SK-N-SH treated with all-trans-retinoic acid at 6 μM for 48 hours (cell line): ENCODE results near the gene OTUD5.

Experiments used
- ATAC-seq: fragments of 200-7000 bp; cut with Tn5 transposase; 3 replicates; pipeline ENCODE4 v1.9.1; 2020; ENCODE audit warnings: mild to moderate bottlenecking, moderate library complexity
- ARNTL ChIP-seq: fragments of 450-650 bp; formaldehyde crosslinking; IDR thresholded peaks from 2 replicates; pipeline ENCODE4 v1.5.0; 2020; ENCODE audit warnings: low read depth, mild to moderate bottlenecking, moderate library complexity, borderline replicate concordance
- BACH2 ChIP-seq: fragments of 250-450 bp; sonication (Bioruptor Pico); IDR thresholded peaks from 2 replicates; pipeline ENCODE4 v1.9.0; 2021; ENCODE audit warnings: mild to moderate bottlenecking, borderline replicate concordance
- CSDC2 ChIP-seq: fragments of 250-450 bp; sonication (Bioruptor Pico); IDR thresholded peaks from 2 replicates; pipeline ENCODE4 v1.5.0; 2020; ENCODE audit warnings: mild to moderate bottlenecking, moderate library complexity
- CSRNP3 ChIP-seq: fragments of 250-450 bp; sonication (Bioruptor Pico); IDR thresholded peaks from 2 replicates; pipeline ENCODE4 v1.5.1; 2021; ENCODE audit warnings: mild to moderate bottlenecking, moderate library complexity
- GLIS3 ChIP-seq: fragments of 250-450 bp; sonication (Bioruptor Pico); IDR thresholded peaks from 2 replicates; pipeline ENCODE4 v1.5.0; 2020; ENCODE audit warnings: mild to moderate bottlenecking, moderate library complexity
- OSR1 ChIP-seq: fragments of 250-450 bp; sonication (Bioruptor Pico); IDR thresholded peaks from 2 replicates; pipeline ENCODE4 v1.8.0; 2022; ENCODE audit warnings: moderate library complexity, mild to moderate bottlenecking, inconsistent platforms
- PATZ1 ChIP-seq: fragments of 250-450 bp; sonication (Bioruptor Pico); IDR thresholded peaks from 2 replicates; pipeline ENCODE4 v1.8.0; 2020; ENCODE audit warnings: mild to moderate bottlenecking, moderate library complexity, borderline replicate concordance
- POU6F1 ChIP-seq: fragments of 250-450 bp; sonication (Bioruptor Pico); IDR thresholded peaks from 2 replicates; pipeline ENCODE4 v1.8.0; 2021; ENCODE audit warnings: low read depth, mild to moderate bottlenecking, moderate library complexity, borderline replicate concordance
- PPARA ChIP-seq: fragments of 250-450 bp; sonication (Bioruptor Pico); IDR thresholded peaks from 2 replicates; pipeline ENCODE4 v1.5.0; 2020; ENCODE audit warnings: mild to moderate bottlenecking, borderline replicate concordance
- RARB ChIP-seq: fragments of 250-450 bp; sonication (Bioruptor Pico); IDR thresholded peaks from 2 replicates; pipeline ENCODE4 v1.8.0; 2021; ENCODE audit warnings: mild to moderate bottlenecking, moderate library complexity
- TCF4 ChIP-seq: fragments of 250-450 bp; sonication (Bioruptor Pico); IDR thresholded peaks from 2 replicates; pipeline ENCODE4 v1.8.0; 2021; ENCODE audit warnings: mild to moderate bottlenecking, moderate library complexity, borderline replicate concordance
- TOX ChIP-seq: fragments of 250-450 bp; sonication (Bioruptor Pico); IDR thresholded peaks from 2 replicates; pipeline ENCODE4 v1.8.0; 2021; ENCODE audit warnings: mild to moderate bottlenecking, moderate library complexity, borderline replicate concordance
- ZC3H10 ChIP-seq: fragments of 250-450 bp; sonication (Bioruptor Pico); IDR thresholded peaks from 2 replicates; pipeline ENCODE4 v1.5.1; 2021; ENCODE audit warnings: mild to moderate bottlenecking, moderate library complexity
- ZFP3 ChIP-seq: fragments of 250-450 bp; sonication (Bioruptor Pico); IDR thresholded peaks from 2 replicates; pipeline ENCODE4 v1.5.0; 2020; ENCODE audit warnings: mild to moderate bottlenecking, moderate library complexity
- ZFP30 ChIP-seq: fragments of 450-650 bp; formaldehyde crosslinking; IDR thresholded peaks from 2 replicates; pipeline ENCODE4 v1.5.0; 2022; ENCODE audit warnings: mild to moderate bottlenecking, moderate library complexity
- ZNF565 ChIP-seq: fragments of 450-650 bp; formaldehyde crosslinking; conservative IDR thresholded peaks from 2 replicates; pipeline ENCODE4 v1.5.0; 2020; ENCODE audit warnings: low read depth, mild to moderate bottlenecking, moderate library complexity
- ZNF70 ChIP-seq: fragments of 450-650 bp; formaldehyde crosslinking; IDR thresholded peaks from 2 replicates; pipeline ENCODE4 v1.5.0; 2020; ENCODE audit warnings: mild to moderate bottlenecking, moderate library complexity
- TF ChIP-seq, protein P1 (sequence below): fragments of 250-450 bp; sonication (Bioruptor Pico); IDR thresholded peaks from 2 replicates; pipeline ENCODE4 v1.5.0; 2020; ENCODE audit warnings: mild to moderate bottlenecking, moderate library complexity
- TF ChIP-seq, protein P2 (sequence below): fragments of 250-450 bp; sonication (Bioruptor Pico); IDR thresholded peaks from 2 replicates; pipeline ENCODE4 v1.5.1; 2020; ENCODE audit warnings: low read depth, mild to moderate bottlenecking, moderate library complexity

The OTUD5 gene

DNA sequence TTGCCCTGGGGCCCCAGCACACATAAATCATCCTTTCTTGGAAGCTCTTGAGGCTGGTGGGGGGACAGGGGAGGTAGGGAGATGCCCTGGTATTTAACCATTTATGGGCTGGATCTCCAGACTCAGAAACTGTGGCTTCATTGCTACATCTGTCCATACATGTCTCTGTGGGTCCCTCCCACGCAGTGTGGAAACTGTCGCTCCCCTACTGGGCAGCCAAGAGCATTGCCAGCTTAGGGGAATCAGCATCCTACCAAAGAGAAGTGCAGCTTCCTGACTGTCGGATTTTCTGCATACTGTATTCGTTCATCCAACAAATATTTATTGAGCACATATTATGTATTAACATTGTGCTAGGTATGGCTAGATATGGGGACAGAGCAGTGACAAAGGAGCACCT lies 41.0 kb upstream of the OTUD5 start:
- no peak for ATAC-seq

GRCh38 chrX:48997865-48998264 lies 40.5 kb upstream of the OTUD5 start:
- no peak for ATAC-seq
- no peak for TF ChIP-seq ZC3H10 (CRISPR knock-in tag)
- no peak for TF ChIP-seq RARB
- TF ChIP-seq ZNF70 (CRISPR knock-in tag) = no peak
- TF ChIP-seq PATZ1 (CRISPR knock-in tag) = no peak
- no peak for TF ChIP-seq ARNTL (CRISPR knock-in tag)
- TF ChIP-seq GLIS3 (CRISPR knock-in tag) = no peak
- TF ChIP-seq CSDC2 (CRISPR knock-in tag) = no peak
- TF ChIP-seq BACH2 (CRISPR knock-in tag) = no peak
- no peak for TF ChIP-seq CSRNP3 (CRISPR knock-in tag)
- TF ChIP-seq PPARA (CRISPR knock-in tag) = no peak
- no peak for TF ChIP-seq TCF4 (CRISPR knock-in tag)
- TF ChIP-seq OSR1 (CRISPR knock-in tag) = no peak
- TF ChIP-seq ZFP3 (CRISPR knock-in tag) = no peak
- no peak for TF ChIP-seq TOX (CRISPR knock-in tag)
- TF ChIP-seq POU6F1 (CRISPR knock-in tag) = no peak
- TF ChIP-seq, protein P1, sequence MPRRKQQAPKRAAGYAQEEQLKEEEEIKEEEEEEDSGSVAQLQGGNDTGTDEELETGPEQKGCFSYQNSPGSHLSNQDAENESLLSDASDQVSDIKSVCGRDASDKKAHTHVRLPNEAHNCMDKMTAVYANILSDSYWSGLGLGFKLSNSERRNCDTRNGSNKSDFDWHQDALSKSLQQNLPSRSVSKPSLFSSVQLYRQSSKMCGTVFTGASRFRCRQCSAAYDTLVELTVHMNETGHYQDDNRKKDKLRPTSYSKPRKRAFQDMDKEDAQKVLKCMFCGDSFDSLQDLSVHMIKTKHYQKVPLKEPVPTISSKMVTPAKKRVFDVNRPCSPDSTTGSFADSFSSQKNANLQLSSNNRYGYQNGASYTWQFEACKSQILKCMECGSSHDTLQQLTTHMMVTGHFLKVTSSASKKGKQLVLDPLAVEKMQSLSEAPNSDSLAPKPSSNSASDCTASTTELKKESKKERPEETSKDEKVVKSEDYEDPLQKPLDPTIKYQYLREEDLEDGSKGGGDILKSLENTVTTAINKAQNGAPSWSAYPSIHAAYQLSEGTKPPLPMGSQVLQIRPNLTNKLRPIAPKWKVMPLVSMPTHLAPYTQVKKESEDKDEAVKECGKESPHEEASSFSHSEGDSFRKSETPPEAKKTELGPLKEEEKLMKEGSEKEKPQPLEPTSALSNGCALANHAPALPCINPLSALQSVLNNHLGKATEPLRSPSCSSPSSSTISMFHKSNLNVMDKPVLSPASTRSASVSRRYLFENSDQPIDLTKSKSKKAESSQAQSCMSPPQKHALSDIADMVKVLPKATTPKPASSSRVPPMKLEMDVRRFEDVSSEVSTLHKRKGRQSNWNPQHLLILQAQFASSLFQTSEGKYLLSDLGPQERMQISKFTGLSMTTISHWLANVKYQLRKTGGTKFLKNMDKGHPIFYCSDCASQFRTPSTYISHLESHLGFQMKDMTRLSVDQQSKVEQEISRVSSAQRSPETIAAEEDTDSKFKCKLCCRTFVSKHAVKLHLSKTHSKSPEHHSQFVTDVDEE = no peak
- TF ChIP-seq, all 23 proteins: peak for 0

More for the DNA sequence above, 41.0 kb upstream of the OTUD5 start:
- TF ChIP-seq, protein P2, sequence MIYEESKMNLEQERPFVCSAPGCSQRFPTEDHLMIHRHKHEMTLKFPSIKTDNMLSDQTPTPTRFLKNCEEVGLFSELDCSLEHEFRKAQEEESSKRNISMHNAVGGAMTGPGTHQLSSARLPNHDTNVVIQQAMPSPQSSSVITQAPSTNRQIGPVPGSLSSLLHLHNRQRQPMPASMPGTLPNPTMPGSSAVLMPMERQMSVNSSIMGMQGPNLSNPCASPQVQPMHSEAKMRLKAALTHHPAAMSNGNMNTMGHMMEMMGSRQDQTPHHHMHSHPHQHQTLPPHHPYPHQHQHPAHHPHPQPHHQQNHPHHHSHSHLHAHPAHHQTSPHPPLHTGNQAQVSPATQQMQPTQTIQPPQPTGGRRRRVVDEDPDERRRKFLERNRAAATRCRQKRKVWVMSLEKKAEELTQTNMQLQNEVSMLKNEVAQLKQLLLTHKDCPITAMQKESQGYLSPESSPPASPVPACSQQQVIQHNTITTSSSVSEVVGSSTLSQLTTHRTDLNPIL (CRISPR knock-in tag) = no peak
- TF ChIP-seq ZFP30 (CRISPR knock-in tag) (no peak), CSDC2 (CRISPR knock-in tag) (no peak), GLIS3 (CRISPR knock-in tag) (no peak), ZNF565 (no peak), ZNF70 (CRISPR knock-in tag) (no peak), ARNTL (CRISPR knock-in tag) (no peak), PPARA (CRISPR knock-in tag) (no peak), CSRNP3 (CRISPR knock-in tag) (no peak), RARB (no peak)
- TF ChIP-seq, protein P1 = no peak
